HEK293 (cell line): ENCODE measurements around the gene PDGFC.
A peak's percentile ranks its signal among the peaks of the same experiment; 100 is the strongest.
"Not testable (repeated sequence)": the region's sequence is repeated elsewhere in the genome, so short reads cannot be mapped to it uniquely, and the experiment has no call there.

Source experiments
- CTCF ChIA-PET: fragments of 350-600 bp; formaldehyde crosslinking; extraction: SDS; loops from one replicate; lab custom pipeline; 2021; ENCODE audit warnings: antibody characterized with exemption; lab: Yijun Ruan, JAX
- POLR2A ChIA-PET: fragments of 300-600 bp; formaldehyde crosslinking; extraction: SDS; loops from one replicate; lab custom pipeline; 2020; ENCODE audit warnings: antibody characterized with exemption, inconsistent platforms; lab: Yijun Ruan, JAX
- H3K27ac ChIP-seq: fragments of 200-500 bp; sonication (Bioruptor generic); 2 replicates; pipeline ENCODE4 v1.5.1; 2014; ENCODE audit warnings: low read depth, low read length, control low read depth, inconsistent platforms; ENCODE audit errors: extremely low read depth
- H3K36me3 ChIP-seq, 2 experiments: fragments of 200-500 bp in 1 of 2; sonication (Bioruptor generic) in 1 of 2; 1 replicate in 1 of 2; 2 replicates in 1 of 2; pipeline ENCODE4 v1.5.1; 2014 to 2017; ENCODE audit warnings: inconsistent platforms in 2 of 2, low read length in 2 of 2; ENCODE audit not compliant: control insufficient read depth in 2 of 2, insufficient read depth in 1 of 2
- H3K4me1 ChIP-seq: fragments of 200-500 bp; sonication (Bioruptor generic); 2 replicates; pipeline ENCODE4 v1.5.1; 2014; ENCODE audit warnings: mild to moderate bottlenecking, low read length, inconsistent platforms; ENCODE audit not compliant: control insufficient read depth, insufficient read depth
- H3K4me3 ChIP-seq: 2 replicates; pipeline ENCODE4 v1.5.1; 2011; ENCODE audit warnings: low read depth, mild to moderate bottlenecking, control low read depth, low read length, moderate library complexity
- H3K9me3 ChIP-seq: fragments of 200-500 bp; sonication (Bioruptor generic); 2 replicates; pipeline ENCODE4 v1.5.1; 2014; ENCODE audit warnings: low read depth, low read length, inconsistent platforms; ENCODE audit not compliant: control insufficient read depth, insufficient read depth
- BCL11A ChIP-seq: fragments of 450-650 bp; formaldehyde crosslinking; IDR thresholded peaks from 2 replicates; pipeline ENCODE4 v1.5.1; 2016; ENCODE audit warnings: low read depth, missing biosample characterization, missing genetic modification characterization
- GLI2 ChIP-seq: fragments of 450-650 bp; formaldehyde crosslinking; IDR thresholded peaks from 2 replicates; pipeline ENCODE4; 2017; ENCODE audit warnings: missing biosample characterization, missing genetic modification characterization, low read depth, borderline replicate concordance
- WT1 ChIP-seq: fragments of 450-650 bp; formaldehyde crosslinking; IDR thresholded peaks from 2 replicates; pipeline ENCODE4 v1.5.1; 2016; ENCODE audit warnings: missing biosample characterization, missing genetic modification characterization
- ZBTB21 ChIP-seq: fragments of 450-650 bp; formaldehyde crosslinking; IDR thresholded peaks from 2 replicates; pipeline ENCODE4 v1.5.1; 2017; ENCODE audit warnings: missing biosample characterization, missing genetic modification characterization
- ZNF146 ChIP-seq: fragments of 450-650 bp; formaldehyde crosslinking; IDR thresholded peaks from 2 replicates; pipeline ENCODE4 v1.5.1; 2016; ENCODE audit warnings: missing biosample characterization, missing genetic modification characterization
- ZNF629 ChIP-seq: fragments of 450-650 bp; formaldehyde crosslinking; IDR thresholded peaks from 2 replicates; pipeline ENCODE4 v1.5.1; 2017; ENCODE audit warnings: missing biosample characterization, missing genetic modification characterization
- ZNF843 ChIP-seq: fragments of 450-650 bp; formaldehyde crosslinking; IDR thresholded peaks from 2 replicates; pipeline ENCODE4 v1.5.1; 2016; ENCODE audit warnings: missing biosample characterization, missing genetic modification characterization
- TF ChIP-seq, protein P1 (sequence below): fragments of 450-650 bp; formaldehyde crosslinking; IDR thresholded peaks from 2 replicates; pipeline ENCODE4 v1.5.1; 2016; ENCODE audit warnings: missing biosample characterization, missing genetic modification characterization
- TF ChIP-seq, protein P2 (sequence below): fragments of 450-650 bp; formaldehyde crosslinking; IDR thresholded peaks from 2 replicates; pipeline ENCODE4 v1.5.1; 2016; ENCODE audit warnings: missing biosample characterization, missing genetic modification characterization, borderline replicate concordance
- TF ChIP-seq, protein P3 (sequence below): fragments of 450-650 bp; formaldehyde crosslinking; IDR thresholded peaks from 2 replicates; pipeline ENCODE4 v1.5.1; 2016; ENCODE audit warnings: missing biosample characterization, missing genetic modification characterization
- TF ChIP-seq, protein P4 (sequence below): fragments of 450-650 bp; formaldehyde crosslinking; IDR thresholded peaks from 2 replicates; pipeline ENCODE4 v1.5.1; 2016; ENCODE audit warnings: missing biosample characterization, missing genetic modification characterization
- TF ChIP-seq, protein P5 (sequence below): fragments of 450-650 bp; formaldehyde crosslinking; IDR thresholded peaks from 2 replicates; pipeline ENCODE4 v1.5.1; 2016; ENCODE audit warnings: missing biosample characterization, missing genetic modification characterization

PDGFC gene

DNA sequence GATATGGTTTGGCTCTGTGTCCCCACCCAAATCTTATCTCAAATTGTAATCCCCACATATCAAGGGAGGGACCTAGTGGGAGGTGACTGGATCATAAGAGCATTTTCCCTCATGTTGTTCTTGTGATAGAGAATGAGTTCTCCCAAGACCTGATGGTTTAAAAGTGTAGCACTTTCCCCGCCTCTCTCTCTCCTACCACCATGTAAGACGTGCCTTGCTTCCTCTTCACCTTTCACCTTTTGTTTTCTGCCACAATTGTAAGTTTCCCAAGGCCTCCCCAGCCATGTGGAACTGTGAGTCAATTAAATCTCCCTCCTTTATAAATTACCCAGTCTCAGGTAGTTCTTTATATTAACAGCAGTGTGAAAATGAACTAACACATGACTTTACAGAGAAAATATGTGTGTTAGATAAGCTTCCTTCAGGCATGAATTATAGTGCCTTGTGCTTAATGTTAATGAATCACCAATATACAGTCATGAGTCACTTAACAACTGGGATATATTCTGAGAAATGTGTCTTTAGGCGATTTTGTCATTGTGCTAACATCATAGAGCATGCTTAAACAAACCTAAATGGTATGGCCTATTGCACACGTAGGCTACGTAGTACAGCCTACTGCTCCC is 37.9 kb downstream of the PDGFC start (continued):
- TF ChIP-seq, protein P1, sequence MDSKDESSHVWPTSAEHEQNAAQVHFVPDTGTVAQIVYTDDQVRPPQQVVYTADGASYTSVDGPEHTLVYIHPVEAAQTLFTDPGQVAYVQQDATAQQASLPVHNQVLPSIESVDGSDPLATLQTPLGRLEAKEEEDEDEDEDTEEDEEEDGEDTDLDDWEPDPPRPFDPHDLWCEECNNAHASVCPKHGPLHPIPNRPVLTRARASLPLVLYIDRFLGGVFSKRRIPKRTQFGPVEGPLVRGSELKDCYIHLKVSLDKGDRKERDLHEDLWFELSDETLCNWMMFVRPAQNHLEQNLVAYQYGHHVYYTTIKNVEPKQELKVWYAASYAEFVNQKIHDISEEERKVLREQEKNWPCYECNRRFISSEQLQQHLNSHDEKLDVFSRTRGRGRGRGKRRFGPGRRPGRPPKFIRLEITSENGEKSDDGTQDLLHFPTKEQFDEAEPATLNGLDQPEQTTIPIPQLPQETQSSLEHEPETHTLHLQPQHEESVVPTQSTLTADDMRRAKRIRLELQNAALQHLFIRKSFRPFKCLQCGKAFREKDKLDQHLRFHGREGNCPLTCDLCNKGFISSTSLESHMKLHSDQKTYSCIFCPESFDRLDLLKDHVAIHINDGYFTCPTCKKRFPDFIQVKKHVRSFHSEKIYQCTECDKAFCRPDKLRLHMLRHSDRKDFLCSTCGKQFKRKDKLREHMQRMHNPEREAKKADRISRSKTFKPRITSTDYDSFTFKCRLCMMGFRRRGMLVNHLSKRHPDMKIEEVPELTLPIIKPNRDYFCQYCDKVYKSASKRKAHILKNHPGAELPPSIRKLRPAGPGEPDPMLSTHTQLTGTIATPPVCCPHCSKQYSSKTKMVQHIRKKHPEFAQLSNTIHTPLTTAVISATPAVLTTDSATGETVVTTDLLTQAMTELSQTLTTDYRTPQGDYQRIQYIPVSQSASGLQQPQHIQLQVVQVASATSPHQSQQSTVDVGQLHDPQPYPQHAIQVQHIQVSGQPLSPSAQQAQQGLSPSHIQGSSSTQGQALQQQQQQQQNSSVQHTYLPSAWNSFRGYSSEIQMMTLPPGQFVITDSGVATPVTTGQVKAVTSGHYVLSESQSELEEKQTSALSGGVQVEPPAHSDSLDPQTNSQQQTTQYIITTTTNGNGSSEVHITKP = peak; percentile 75
- TF ChIP-seq ZNF843 (tag by site-specific recombination) (peak; percentile 47; the same call in 1 of the 2 replicates), GLI2 (tag by site-specific recombination) (0 out of 2 replicates have a peak, but pooled peaks have one; percentile 22), BCL11A (peak; percentile 44; the same call in 1 of the 2 replicates), WT1 (tag by site-specific recombination) (peak; percentile 59), ZNF629 (tag by site-specific recombination) (peak; percentile 91), ZBTB21 (no peak)
- TF ChIP-seq, protein P2, sequence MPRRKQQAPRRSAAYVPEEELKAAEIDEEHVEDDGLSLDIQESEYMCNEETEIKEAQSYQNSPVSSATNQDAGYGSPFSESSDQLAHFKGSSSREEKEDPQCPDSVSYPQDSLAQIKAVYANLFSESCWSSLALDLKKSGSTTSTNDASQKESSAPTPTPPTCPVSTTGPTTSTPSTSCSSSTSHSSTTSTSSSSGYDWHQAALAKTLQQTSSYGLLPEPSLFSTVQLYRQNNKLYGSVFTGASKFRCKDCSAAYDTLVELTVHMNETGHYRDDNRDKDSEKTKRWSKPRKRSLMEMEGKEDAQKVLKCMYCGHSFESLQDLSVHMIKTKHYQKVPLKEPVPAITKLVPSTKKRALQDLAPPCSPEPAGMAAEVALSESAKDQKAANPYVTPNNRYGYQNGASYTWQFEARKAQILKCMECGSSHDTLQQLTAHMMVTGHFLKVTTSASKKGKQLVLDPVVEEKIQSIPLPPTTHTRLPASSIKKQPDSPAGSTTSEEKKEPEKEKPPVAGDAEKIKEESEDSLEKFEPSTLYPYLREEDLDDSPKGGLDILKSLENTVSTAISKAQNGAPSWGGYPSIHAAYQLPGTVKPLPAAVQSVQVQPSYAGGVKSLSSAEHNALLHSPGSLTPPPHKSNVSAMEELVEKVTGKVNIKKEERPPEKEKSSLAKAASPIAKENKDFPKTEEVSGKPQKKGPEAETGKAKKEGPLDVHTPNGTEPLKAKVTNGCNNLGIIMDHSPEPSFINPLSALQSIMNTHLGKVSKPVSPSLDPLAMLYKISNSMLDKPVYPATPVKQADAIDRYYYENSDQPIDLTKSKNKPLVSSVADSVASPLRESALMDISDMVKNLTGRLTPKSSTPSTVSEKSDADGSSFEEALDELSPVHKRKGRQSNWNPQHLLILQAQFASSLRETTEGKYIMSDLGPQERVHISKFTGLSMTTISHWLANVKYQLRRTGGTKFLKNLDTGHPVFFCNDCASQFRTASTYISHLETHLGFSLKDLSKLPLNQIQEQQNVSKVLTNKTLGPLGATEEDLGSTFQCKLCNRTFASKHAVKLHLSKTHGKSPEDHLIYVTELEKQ = peak; percentile 52; the same call in 1 of the 2 replicates
- TF ChIP-seq, protein P3, sequence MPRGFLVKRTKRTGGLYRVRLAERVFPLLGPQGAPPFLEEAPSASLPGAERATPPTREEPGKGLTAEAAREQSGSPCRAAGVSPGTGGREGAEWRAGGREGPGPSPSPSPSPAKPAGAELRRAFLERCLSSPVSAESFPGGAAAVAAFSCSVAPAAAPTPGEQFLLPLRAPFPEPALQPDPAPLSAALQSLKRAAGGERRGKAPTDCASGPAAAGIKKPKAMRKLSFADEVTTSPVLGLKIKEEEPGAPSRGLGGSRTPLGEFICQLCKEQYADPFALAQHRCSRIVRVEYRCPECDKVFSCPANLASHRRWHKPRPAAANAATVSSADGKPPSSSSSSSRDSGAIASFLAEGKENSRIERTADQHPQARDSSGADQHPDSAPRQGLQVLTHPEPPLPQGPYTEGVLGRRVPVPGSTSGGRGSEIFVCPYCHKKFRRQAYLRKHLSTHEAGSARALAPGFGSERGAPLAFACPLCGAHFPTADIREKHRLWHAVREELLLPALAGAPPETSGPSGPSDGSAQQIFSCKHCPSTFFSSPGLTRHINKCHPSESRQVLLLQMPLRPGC (tag by site-specific recombination) = 0 out of 2 replicates have a peak, but pooled peaks have one; percentile 41
- TF ChIP-seq, protein P4, sequence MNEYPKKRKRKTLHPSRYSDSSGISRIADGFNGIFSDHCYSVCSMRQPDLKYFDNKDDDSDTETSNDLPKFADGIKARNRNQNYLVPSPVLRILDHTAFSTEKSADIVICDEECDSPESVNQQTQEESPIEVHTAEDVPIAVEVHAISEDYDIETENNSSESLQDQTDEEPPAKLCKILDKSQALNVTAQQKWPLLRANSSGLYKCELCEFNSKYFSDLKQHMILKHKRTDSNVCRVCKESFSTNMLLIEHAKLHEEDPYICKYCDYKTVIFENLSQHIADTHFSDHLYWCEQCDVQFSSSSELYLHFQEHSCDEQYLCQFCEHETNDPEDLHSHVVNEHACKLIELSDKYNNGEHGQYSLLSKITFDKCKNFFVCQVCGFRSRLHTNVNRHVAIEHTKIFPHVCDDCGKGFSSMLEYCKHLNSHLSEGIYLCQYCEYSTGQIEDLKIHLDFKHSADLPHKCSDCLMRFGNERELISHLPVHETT = peak; percentile 56; the same call in 1 of the 2 replicates

DNA sequence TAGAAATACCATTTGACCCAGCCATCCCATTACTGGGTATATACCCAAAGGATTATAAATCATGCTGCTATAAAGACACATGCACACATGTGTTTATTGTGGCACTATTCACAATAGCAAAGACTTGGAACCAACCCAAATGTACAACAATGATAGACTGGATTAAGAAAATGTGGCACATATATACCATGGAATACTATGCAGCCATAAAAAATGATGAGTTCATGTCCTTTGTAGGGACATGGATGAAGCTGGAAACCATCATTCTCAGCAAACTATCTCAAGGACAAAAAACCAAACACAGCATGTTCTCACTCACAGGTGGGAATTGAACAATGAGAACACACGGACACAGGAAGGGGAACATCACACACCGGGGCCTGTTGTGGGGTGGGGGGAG is 39.2 kb downstream of the PDGFC start:
- POLR2A ChIA-PET, H3K27ac ChIP-seq, H3K4me1 ChIP-seq, H3K9me3 ChIP-seq, H3K4me3 ChIP-seq, H3K36me3 ChIP-seq: not testable (repeated sequence)
- CTCF ChIA-PET = interaction anchor here (0.7 kb wide), 1 partner anchor 8 kb away, joined by 3 read pairs; no protein-coding TSS in a partner anchor
- TF ChIP-seq, protein P5, sequence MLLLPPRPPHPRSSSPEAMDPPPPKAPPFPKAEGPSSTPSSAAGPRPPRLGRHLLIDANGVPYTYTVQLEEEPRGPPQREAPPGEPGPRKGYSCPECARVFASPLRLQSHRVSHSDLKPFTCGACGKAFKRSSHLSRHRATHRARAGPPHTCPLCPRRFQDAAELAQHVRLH = peak; percentile 92
- peak; percentile 96 for TF ChIP-seq ZNF146
